ENCODE measurements around the gene MYO1A. TPM values are rescaled to one million over a fixed set of nuclear protein-coding genes. Genes with fewer than 3 reads are reported as not detected.
A peak's percentile ranks its signal among the peaks of the same experiment; 100 is the strongest.
"Not testable (repeated sequence)": the region's sequence is repeated elsewhere in the genome, so short reads cannot be mapped to it uniquely, and the experiment has no call there.

The MYO1A gene
- total RNA-seq, 1 donor from 2014 or later, result 0.27 TPM

GRCh38 chr12:57080855-57081254 lies 30.9 kb upstream of the MYO1A start:
- no peak for DNase-seq (ENCODE audit: low spot score in 2 of 2, unreplicated experiment in 2 of 2)
- TF ChIP-seq CTCF (IDR thresholded peaks at IDR 0.05; ENCODE audit: unreplicated experiment), result no peak
- no peaks in the 10 kb centered on the region for H3K27me3 Mint-ChIP-seq (ENCODE audit: low read depth)
- no peak overlapping the region for H3K27ac Mint-ChIP-seq
- no peak overlapping the region for H3K4me3 Mint-ChIP-seq
- no peaks in the 10 kb centered on the region for H3K9me3 Mint-ChIP-seq
- H3K4me1 Mint-ChIP-seq, result peaks cover 37% of the 10 kb centered on the region
- peaks cover 4% of the 10 kb centered on the region for H3K36me3 Mint-ChIP-seq

GRCh38 chr12:57079821-57080220 lies 29.9 kb upstream of the MYO1A start:
- no peak for DNase-seq (ENCODE audit: low spot score in 2 of 2, unreplicated experiment in 2 of 2)
- TF ChIP-seq CTCF (IDR thresholded peaks at IDR 0.05; ENCODE audit: unreplicated experiment), result no peak
- H3K9me3 Mint-ChIP-seq, result no peaks in the 10 kb centered on the region
- peaks cover 4% of the 10 kb centered on the region for H3K36me3 Mint-ChIP-seq
- H3K27ac Mint-ChIP-seq, result peak overlapping the region; percentile 96
- H3K27me3 Mint-ChIP-seq (ENCODE audit: low read depth), result no peaks in the 10 kb centered on the region
- H3K4me1 Mint-ChIP-seq, result peaks cover 27% of the 10 kb centered on the region
- peak overlapping the region; percentile 10 for H3K4me3 Mint-ChIP-seq

GRCh38 chr12:57078519-57079404 lies 28.8 kb upstream of the MYO1A start, which contains the start of gene NEMP1:
TSS of gene NEMP1 (minus strand) at chr12:57078791. CDS start at chr12:57078745, 46 bp downstream.
- TF ChIP-seq CTCF (IDR thresholded peaks at IDR 0.05; ENCODE audit: unreplicated experiment), result no peak

GRCh38 chr12:57073566-57074450 lies 23.9 kb upstream of the MYO1A start:
- H3K4me1 Mint-ChIP-seq, result peaks cover 20% of the 10 kb centered on the region
- not testable (repeated sequence) for H3K4me3 Mint-ChIP-seq; DNase-seq (ENCODE audit: low spot score in 2 of 2, unreplicated experiment in 2 of 2); H3K36me3 Mint-ChIP-seq; H3K9me3 Mint-ChIP-seq; H3K27ac Mint-ChIP-seq; H3K27me3 Mint-ChIP-seq (ENCODE audit: low read depth)

More at GRCh38 chr12:57078519-57079404, 28.8 kb upstream of the MYO1A start, which contains the start of gene NEMP1:
- Mint-ChIP-seq H3K4me1 (peaks cover 22% of the 10 kb centered on the region), H3K27me3 (ENCODE audit: low read depth) (no peaks in the 10 kb centered on the region), H3K36me3 (peaks cover 4% of the 10 kb centered on the region), H3K27ac (peak within 1 kb of the TSS; percentile 96), H3K9me3 (no peaks in the 10 kb centered on the region), H3K4me3 (peak within 1 kb of the TSS; percentile 97)
- DNase-seq (ENCODE audit: low spot score in 2 of 2, unreplicated experiment in 2 of 2), result peak; percentile 89

GRCh38 chr12:57072661-57073060 lies 22.7 kb upstream of the MYO1A start:
- Mint-ChIP-seq H3K4me3 (no peak overlapping the region), H3K36me3 (peaks cover 6% of the 10 kb centered on the region), H3K9me3 (no peaks in the 10 kb centered on the region), H3K4me1 (peaks cover 12% of the 10 kb centered on the region), H3K27me3 (ENCODE audit: low read depth) (no peaks in the 10 kb centered on the region), H3K27ac (peak overlapping the region; percentile 84)
- DNase-seq (ENCODE audit: low spot score in 2 of 2, unreplicated experiment in 2 of 2), result no peak
- no peak for TF ChIP-seq CTCF (IDR thresholded peaks at IDR 0.05; ENCODE audit: unreplicated experiment)
